Measurements from ENCODE around the gene EXOC3. TPM values are rescaled to one million over a fixed set of nuclear protein-coding genes. Genes with fewer than 3 reads are reported as not detected.

Gene EXOC3
- total RNA-seq, 1 experiment from 2014 or later: 31.3 TPM

GRCh38 chr5:482506-482905, 39.5 kb downstream of the EXOC3 start:
- Histone ChIP-seq H3K27ac (ENCODE audit: low read length) (no peak overlapping the region), H3K4me2 (ENCODE audit: low read length) (no peak overlapping the region), H3K36me3 (ENCODE audit: low read depth, low read length) (no peaks in the 10 kb centered on the region), H3K9me2 (replicated peaks; ENCODE audit: low read length) (no peaks in the 10 kb centered on the region), H3K9ac (ENCODE audit: low read length) (no peak overlapping the region), H4K20me1 (ENCODE audit: low read length) (no peaks in the 10 kb centered on the region), H2AFZ (ENCODE audit: low read length) (no peak overlapping the region), H3K4me3 (ENCODE audit: low read length) (no peak overlapping the region), H3F3A (ENCODE audit: low read length, unreplicated experiment) (no peaks in the 10 kb centered on the region), H3K79me2 (ENCODE audit: low read length) (no peaks in the 10 kb centered on the region), H3K27me3 (ENCODE audit: low read length) (no peaks in the 10 kb centered on the region), H3K9me3 (ENCODE audit: low read length) (no peaks in the 10 kb centered on the region), H3K4me1 (ENCODE audit: insufficient read depth, low read length) (no peaks in the 10 kb centered on the region)
- BruUV-seq (replicated peaks): no TSS peak
- no peak for DNase-seq
- intact Hi-C loops (cut with micrococcal nuclease): no loop called here
- TF ChIP-seq EZH2 (IDR thresholded peaks at IDR 0.05; ENCODE audit: low read length, unreplicated experiment): no peak
- TF ChIP-seq CTCF (conservative IDR thresholded peaks at IDR 0.05; ENCODE audit: low read depth, low read length): no peak
- TF ChIP-seq EZH2phosphoT487 (IDR thresholded peaks at IDR 0.05; ENCODE audit: borderline replicate concordance, low read length): no peak
- POLR2A ChIA-PET (ENCODE audit: unreplicated experiment): no interaction called here
- CTCF ChIA-PET: no interaction called here
- ATAC-seq: no peak

GRCh38 chr5:483011-483410, 40.0 kb downstream of the EXOC3 start:
- no peak for DNase-seq
- CTCF ChIA-PET: no interaction called here
- H3K4me3 ChIP-seq (ENCODE audit: low read length): no peak overlapping the region
- POLR2A ChIA-PET (ENCODE audit: unreplicated experiment): no interaction called here
- no peaks in the 10 kb centered on the region for H3K4me1 ChIP-seq (ENCODE audit: insufficient read depth, low read length)
- BruUV-seq (replicated peaks): no TSS peak
- no peak overlapping the region for H3K27ac ChIP-seq (ENCODE audit: low read length)
- H3K4me2 ChIP-seq (ENCODE audit: low read length): no peak overlapping the region
- no peaks in the 10 kb centered on the region for H3K36me3 ChIP-seq (ENCODE audit: low read depth, low read length)
- no peaks in the 10 kb centered on the region for H4K20me1 ChIP-seq (ENCODE audit: low read length)
- H3K27me3 ChIP-seq (ENCODE audit: low read length): no peaks in the 10 kb centered on the region
- no peaks in the 10 kb centered on the region for H3K79me2 ChIP-seq (ENCODE audit: low read length)
- no peaks in the 10 kb centered on the region for H3K9me3 ChIP-seq (ENCODE audit: low read length)
- TF ChIP-seq CTCF (conservative IDR thresholded peaks at IDR 0.05; ENCODE audit: low read depth, low read length) (no peak), EZH2phosphoT487 (IDR thresholded peaks at IDR 0.05; ENCODE audit: borderline replicate concordance, low read length) (no peak), EZH2 (IDR thresholded peaks at IDR 0.05; ENCODE audit: low read length, unreplicated experiment) (no peak)
- intact Hi-C loops (cut with micrococcal nuclease): no loop called here
- ATAC-seq: no peak
- no peaks in the 10 kb centered on the region for H3F3A ChIP-seq (ENCODE audit: low read length, unreplicated experiment)
- no peaks in the 10 kb centered on the region for H3K9me2 ChIP-seq (replicated peaks; ENCODE audit: low read length)
- no peak overlapping the region for H2AFZ ChIP-seq (ENCODE audit: low read length)
- H3K9ac ChIP-seq (ENCODE audit: low read length): no peak overlapping the region

GRCh38 chr5:483434-484140, 40.6 kb downstream of the EXOC3 start:
- no peak for DNase-seq
- Histone ChIP-seq H3K4me1 (ENCODE audit: insufficient read depth, low read length) (no peaks in the 10 kb centered on the region), H3K9ac (ENCODE audit: low read length) (no peak overlapping the region), H3K9me2 (replicated peaks; ENCODE audit: low read length) (no peaks in the 10 kb centered on the region), H3K36me3 (ENCODE audit: low read depth, low read length) (no peaks in the 10 kb centered on the region), H4K20me1 (ENCODE audit: low read length) (no peaks in the 10 kb centered on the region), H3K27ac (ENCODE audit: low read length) (no peak overlapping the region), H3K79me2 (ENCODE audit: low read length) (no peaks in the 10 kb centered on the region), H3K27me3 (ENCODE audit: low read length) (no peaks in the 10 kb centered on the region), H3K9me3 (ENCODE audit: low read length) (no peaks in the 10 kb centered on the region), H3K4me3 (ENCODE audit: low read length) (no peak overlapping the region), H2AFZ (ENCODE audit: low read length) (no peak overlapping the region), H3F3A (ENCODE audit: low read length, unreplicated experiment) (no peaks in the 10 kb centered on the region), H3K4me2 (ENCODE audit: low read length) (no peak overlapping the region)
- intact Hi-C loops (cut with micrococcal nuclease): no loop called here
- CTCF ChIA-PET: no interaction called here
- POLR2A ChIA-PET (ENCODE audit: unreplicated experiment): no interaction called here
- TF ChIP-seq CTCF (conservative IDR thresholded peaks at IDR 0.05; ENCODE audit: low read depth, low read length) (no peak), EZH2 (IDR thresholded peaks at IDR 0.05; ENCODE audit: low read length, unreplicated experiment) (no peak), EZH2phosphoT487 (IDR thresholded peaks at IDR 0.05; ENCODE audit: borderline replicate concordance, low read length) (no peak)
- no TSS peak for BruUV-seq (replicated peaks)
- no peak for ATAC-seq
